ENCODE measurements around the gene CCDC97. TPM values are rescaled to one million over a fixed set of nuclear protein-coding genes. Genes with fewer than 3 reads are reported as not detected.
"Not testable (repeated sequence)": the region's sequence is repeated elsewhere in the genome, so short reads cannot be mapped to it uniquely, and the experiment has no call there.

Gene CCDC97
- total RNA-seq, 1 donor from 2014 or later = 15.9 TPM

- intact Hi-C loops (cut with micrococcal nuclease) = no loop called here
- no peak for ATAC-seq
- DNase-seq = peak; percentile 43
These were observed 18.9 kb downstream of the CCDC97 start for GRCh38 chr19:41328842-41329225.

- intact Hi-C loops (cut with micrococcal nuclease) = no loop called here
- ATAC-seq (no peak), DNase-seq (no peak)
These were observed 20.5 kb downstream of the CCDC97 start for GRCh38 chr19:41330481-41330880.

- ATAC-seq (no peak), DNase-seq (peak; percentile 31)
- intact Hi-C loops (cut with micrococcal nuclease) = no loop called here
These were observed 21.1 kb downstream of the CCDC97 start for GRCh38 chr19:41330946-41331678.

GRCh38 chr19:41332000-41332399, 22.0 kb downstream of the CCDC97 start:
- DNase-seq (no peak), ATAC-seq (no peak)
- intact Hi-C loops (cut with micrococcal nuclease) = no loop called here

GRCh38 chr19:41332468-41332867, 22.5 kb downstream of the CCDC97 start:
- DNase-seq = no peak
- intact Hi-C loops (cut with micrococcal nuclease) = no loop called here
- no peak for ATAC-seq

- intact Hi-C loops (cut with micrococcal nuclease) = no loop called here
- ATAC-seq (peak; percentile 27), DNase-seq (no peak)
These were observed 24.8 kb downstream of the CCDC97 start for GRCh38 chr19:41334793-41335192.

GRCh38 chr19:41335467-41335866, 25.5 kb downstream of the CCDC97 start:
- intact Hi-C loops (cut with micrococcal nuclease) = no loop called here
- ATAC-seq = no peak
- DNase-seq = no peak

GRCh38 chr19:41339936-41340335, 30.0 kb downstream of the CCDC97 start:
- DNase-seq = no peak
- intact Hi-C loops (cut with micrococcal nuclease) = no loop called here
- ATAC-seq = no peak

GRCh38 chr19:41341669-41342490, 31.9 kb downstream of the CCDC97 start:
- ATAC-seq = peak; percentile 55
- no peak for DNase-seq
- intact Hi-C loops (cut with micrococcal nuclease) = no loop called here

GRCh38 chr19:41344162-41344561, 34.2 kb downstream of the CCDC97 start:
- DNase-seq = no peak
- intact Hi-C loops (cut with micrococcal nuclease) = no loop called here
- ATAC-seq = no peak

- ATAC-seq; intact Hi-C loops (cut with micrococcal nuclease); DNase-seq: not testable (repeated sequence)
These were observed 36.9 kb downstream of the CCDC97 start for GRCh38 chr19:41346916-41347315.

GRCh38 chr19:41350735-41351338, 40.9 kb downstream of the CCDC97 start:
- DNase-seq (no peak), ATAC-seq (peak; percentile 9)
- intact Hi-C loops (cut with micrococcal nuclease) = no loop called here

GRCh38 chr19:41351339-41352245, 41.6 kb downstream of the CCDC97 start:
- ATAC-seq (peak; percentile 64), DNase-seq (peak; percentile 81)
- intact Hi-C loops (cut with micrococcal nuclease) = no loop called here

GRCh38 chr19:41352279-41352608, 42.3 kb downstream of the CCDC97 start:
- DNase-seq (no peak), ATAC-seq (no peak)
- intact Hi-C loops (cut with micrococcal nuclease) = no loop called here

GRCh38 chr19:41352609-41353465, 42.9 kb downstream of the CCDC97 start:
- intact Hi-C loops (cut with micrococcal nuclease) = no loop called here
- peak; percentile 34 for ATAC-seq
- peak; percentile 85 for DNase-seq

- ATAC-seq = peak; percentile 71
- intact Hi-C loops (cut with micrococcal nuclease) = no loop called here
- peak; percentile 94 for DNase-seq
These were observed 43.7 kb downstream of the CCDC97 start, which contains the start of gene TGFB1 for GRCh38 chr19:41353466-41354342. TGFB1 (minus strand) TSS chr19:41353922; CDS start chr19:41353044, 878 bp downstream.

- DNase-seq (peak; percentile 45), ATAC-seq (no peak)
- intact Hi-C loops (cut with micrococcal nuclease) = no loop called here
These were observed 44.5 kb downstream of the CCDC97 start for GRCh38 chr19:41354343-41354953.

Measured in left ventricle myocardium superior (tissue), 1 donor.